Measurements from ENCODE around the gene SNAP47.

DNA sequence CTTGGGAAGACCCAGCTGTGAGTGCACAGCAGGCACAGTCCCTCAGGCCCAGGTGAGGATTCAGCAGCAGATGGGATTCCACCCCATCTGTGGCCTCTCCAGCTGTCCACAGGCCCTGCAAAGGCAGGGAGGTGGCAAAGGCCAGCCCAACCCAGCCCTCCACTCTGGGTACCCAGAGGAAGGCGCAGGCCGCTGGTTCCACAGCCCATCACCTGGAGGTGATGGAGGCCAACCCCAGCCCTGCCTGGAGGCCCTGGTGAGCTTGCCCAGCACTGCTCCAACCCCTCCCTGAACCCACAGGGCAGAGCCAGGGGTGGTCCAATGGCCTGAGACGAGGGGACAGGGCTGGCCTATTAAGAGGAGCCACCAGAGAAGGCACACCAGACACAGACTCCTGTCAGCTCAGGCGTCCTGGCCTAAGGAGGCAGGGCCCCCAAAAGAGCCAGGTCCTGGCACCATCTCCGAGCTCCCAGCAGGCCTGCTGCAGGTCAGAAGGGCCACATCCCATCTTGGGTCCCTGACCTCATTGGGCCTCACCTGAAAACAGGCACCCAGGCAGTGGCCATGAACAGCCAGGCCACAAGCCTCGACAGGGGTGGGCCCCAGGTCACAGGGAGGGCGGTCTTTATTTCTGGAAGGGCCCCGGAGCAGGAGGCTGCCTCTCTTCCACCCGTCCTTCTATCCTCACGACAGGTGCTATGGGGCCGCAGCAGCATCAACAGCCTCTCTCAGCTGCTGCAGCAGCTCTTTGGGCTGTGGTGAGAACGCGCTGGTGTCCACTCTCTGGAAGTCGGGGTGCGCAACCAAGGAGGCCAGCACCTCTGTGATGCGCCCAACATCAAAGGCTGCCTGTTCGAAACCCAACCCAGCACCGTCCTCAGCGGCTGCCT is 3.3 kb upstream of the SNAP47 start:
- TF ChIP-seq, protein P1, sequence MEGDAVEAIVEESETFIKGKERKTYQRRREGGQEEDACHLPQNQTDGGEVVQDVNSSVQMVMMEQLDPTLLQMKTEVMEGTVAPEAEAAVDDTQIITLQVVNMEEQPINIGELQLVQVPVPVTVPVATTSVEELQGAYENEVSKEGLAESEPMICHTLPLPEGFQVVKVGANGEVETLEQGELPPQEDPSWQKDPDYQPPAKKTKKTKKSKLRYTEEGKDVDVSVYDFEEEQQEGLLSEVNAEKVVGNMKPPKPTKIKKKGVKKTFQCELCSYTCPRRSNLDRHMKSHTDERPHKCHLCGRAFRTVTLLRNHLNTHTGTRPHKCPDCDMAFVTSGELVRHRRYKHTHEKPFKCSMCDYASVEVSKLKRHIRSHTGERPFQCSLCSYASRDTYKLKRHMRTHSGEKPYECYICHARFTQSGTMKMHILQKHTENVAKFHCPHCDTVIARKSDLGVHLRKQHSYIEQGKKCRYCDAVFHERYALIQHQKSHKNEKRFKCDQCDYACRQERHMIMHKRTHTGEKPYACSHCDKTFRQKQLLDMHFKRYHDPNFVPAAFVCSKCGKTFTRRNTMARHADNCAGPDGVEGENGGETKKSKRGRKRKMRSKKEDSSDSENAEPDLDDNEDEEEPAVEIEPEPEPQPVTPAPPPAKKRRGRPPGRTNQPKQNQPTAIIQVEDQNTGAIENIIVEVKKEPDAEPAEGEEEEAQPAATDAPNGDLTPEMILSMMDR (IDR thresholded peaks at IDR 0.05; ENCODE audit: insufficient read depth, low read length): no peak
- TF ChIP-seq, protein P2, sequence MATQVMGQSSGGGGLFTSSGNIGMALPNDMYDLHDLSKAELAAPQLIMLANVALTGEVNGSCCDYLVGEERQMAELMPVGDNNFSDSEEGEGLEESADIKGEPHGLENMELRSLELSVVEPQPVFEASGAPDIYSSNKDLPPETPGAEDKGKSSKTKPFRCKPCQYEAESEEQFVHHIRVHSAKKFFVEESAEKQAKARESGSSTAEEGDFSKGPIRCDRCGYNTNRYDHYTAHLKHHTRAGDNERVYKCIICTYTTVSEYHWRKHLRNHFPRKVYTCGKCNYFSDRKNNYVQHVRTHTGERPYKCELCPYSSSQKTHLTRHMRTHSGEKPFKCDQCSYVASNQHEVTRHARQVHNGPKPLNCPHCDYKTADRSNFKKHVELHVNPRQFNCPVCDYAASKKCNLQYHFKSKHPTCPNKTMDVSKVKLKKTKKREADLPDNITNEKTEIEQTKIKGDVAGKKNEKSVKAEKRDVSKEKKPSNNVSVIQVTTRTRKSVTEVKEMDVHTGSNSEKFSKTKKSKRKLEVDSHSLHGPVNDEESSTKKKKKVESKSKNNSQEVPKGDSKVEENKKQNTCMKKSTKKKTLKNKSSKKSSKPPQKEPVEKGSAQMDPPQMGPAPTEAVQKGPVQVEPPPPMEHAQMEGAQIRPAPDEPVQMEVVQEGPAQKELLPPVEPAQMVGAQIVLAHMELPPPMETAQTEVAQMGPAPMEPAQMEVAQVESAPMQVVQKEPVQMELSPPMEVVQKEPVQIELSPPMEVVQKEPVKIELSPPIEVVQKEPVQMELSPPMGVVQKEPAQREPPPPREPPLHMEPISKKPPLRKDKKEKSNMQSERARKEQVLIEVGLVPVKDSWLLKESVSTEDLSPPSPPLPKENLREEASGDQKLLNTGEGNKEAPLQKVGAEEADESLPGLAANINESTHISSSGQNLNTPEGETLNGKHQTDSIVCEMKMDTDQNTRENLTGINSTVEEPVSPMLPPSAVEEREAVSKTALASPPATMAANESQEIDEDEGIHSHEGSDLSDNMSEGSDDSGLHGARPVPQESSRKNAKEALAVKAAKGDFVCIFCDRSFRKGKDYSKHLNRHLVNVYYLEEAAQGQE (IDR thresholded peaks at IDR 0.05; ENCODE audit: insufficient replicate concordance, low read depth): no peak
- no peak for TF ChIP-seq GABPA (IDR thresholded peaks at IDR 0.05; ENCODE audit: low read depth)
- TF ChIP-seq POLR2AphosphoS5 (IDR thresholded peaks at IDR 0.05; ENCODE audit: low read depth): no peak

All from HL-60 (cell line).